HG03196 (cell line): ENCODE results near the gene GPR150.

Experiments used
- ATAC-seq: cut with Tn5 transposase; IDR thresholded peaks from one replicate; pipeline ENCODE4 v1.9.1; 2021; ENCODE audit not compliant: unreplicated experiment

The GPR150 gene

GRCh38 chr5:95649842-95650620 is 30.1 kb downstream of the GPR150 start:
- no peak for ATAC-seq

GRCh38 chr5:95652849-95653248 is 33.0 kb downstream of the GPR150 start:
- ATAC-seq: no peak

GRCh38 chr5:95654196-95654595 is 34.3 kb downstream of the GPR150 start:
- no peak for ATAC-seq

DNA sequence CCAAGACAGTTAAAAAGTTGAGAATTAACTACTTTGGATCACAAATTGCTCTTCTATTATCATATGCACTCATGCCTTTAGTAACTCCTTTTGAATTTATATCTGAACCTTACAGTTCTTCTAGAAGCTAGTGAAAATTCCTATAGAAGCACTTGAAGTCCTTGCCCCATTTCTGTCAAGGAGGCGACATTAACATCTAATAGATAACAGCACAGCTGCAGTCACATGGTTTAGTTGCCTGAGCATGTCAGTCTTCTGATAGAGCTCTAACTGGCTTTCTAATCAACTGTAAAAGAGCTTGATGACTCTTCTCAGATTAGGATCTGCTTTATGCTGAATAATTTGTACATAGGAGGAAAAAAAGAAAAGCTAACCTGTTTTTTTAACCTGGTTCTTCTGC is 35.7 kb downstream of the GPR150 start:
- ATAC-seq: no peak

DNA sequence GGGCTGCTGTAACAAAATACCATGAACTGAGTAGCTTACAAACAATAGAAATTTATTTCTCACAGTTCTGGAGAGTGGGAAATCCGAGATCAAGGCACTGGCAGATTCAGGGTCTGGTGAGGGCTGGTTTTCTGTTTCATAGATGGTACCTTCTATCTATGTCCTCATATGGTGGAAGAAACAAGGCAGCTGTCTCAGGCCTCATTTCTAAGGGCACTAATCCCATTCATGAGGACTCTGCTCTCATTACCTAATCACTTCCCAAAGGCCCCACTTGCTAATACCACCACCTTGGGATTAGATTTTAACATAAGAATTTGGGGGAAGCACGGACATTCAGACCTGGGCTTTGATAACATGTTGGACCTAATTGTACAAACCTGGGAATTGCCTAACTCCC is 40.2 kb downstream of the GPR150 start:
- ATAC-seq: no peak

GRCh38 chr5:95662946-95663345 is 43.1 kb downstream of the GPR150 start:
- ATAC-seq: no peak

GRCh38 chr5:95664204-95664786 is 44.4 kb downstream of the GPR150 start:
- no peak for ATAC-seq

- ATAC-seq: no peak
Measured at GRCh38 chr5:95667061-95667618, 47.3 kb downstream of the GPR150 start.

DNA sequence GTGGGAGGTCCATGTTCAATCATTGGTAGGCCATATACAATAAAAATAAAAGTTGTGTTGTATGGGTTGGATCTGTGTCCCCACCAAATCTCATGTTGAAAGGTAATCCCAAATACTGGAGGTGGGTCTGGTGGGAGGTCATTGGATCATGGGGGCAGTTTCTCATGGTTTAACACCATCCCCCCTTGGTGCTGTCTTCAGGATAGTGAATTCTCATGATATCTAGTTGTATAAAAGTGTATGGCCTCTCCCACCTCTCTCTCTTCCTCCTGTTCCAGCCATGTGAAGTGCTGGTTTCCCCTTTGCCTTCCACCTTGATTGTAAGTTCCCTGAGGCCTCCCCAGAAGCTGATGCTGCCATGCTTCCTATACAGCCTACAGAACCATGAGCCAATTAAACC is 47.8 kb downstream of the GPR150 start:
- no peak for ATAC-seq

DNA sequence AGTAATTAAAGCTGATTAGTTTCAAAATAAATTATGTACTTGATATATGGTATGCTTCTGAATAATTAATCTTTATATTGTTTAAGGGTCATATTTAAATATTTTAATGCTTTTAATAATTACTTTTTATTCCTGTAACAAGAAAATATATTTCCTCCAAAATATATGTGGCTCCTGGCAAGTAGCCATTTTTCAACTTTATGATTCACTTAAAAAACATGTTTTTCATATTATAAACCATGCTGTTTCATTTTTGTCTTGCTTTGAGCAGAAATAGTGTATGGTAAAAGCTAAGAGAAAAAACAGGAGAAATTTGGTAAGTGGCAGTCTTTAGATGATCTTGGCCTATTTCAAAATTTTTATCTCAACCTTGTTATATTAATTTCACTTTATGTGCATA is 48.3 kb downstream of the GPR150 start:
- ATAC-seq: no peak

DNA sequence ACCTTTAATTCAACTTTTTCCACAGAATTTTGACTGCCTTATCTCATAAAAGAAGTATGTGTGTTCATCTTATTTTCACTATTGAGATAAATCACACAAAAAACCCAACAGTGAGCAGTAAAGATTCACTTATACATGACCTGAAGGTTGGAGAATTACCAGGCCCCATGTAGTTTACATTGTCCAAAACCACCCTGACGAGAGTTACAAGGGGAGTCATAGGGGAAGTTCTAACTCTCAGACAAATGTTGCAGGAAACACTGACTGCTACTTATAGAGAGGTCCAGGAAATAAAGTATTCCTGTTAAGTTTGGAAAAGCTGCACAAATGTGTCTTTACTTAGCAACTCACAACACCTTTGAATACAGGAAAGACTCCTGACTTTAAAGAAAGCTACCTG is 48.8 kb downstream of the GPR150 start:
- ATAC-seq: no peak

DNA sequence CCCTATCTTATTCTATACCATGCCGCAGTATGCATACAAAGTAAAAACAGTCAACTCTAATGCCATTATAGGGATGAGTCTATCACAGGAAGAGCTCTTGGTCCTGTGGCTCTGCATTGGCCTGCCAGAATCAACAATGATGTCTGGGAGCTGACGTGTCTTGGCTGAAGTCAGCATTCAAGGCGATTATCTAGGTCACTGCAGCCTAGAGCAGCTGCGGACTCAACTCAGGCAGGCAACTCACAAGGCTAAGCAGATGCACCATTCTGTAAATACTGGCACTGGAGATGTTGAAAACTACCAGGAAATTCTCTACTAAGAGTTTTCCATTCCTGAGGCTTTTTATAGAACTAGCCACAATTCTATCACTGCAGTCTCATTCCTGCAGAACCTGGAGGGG is 49.7 kb downstream of the GPR150 start:
- ATAC-seq: no peak

GRCh38 chr5:95669985-95670384 is 50.1 kb downstream of the GPR150 start:
- ATAC-seq: no peak

DNA sequence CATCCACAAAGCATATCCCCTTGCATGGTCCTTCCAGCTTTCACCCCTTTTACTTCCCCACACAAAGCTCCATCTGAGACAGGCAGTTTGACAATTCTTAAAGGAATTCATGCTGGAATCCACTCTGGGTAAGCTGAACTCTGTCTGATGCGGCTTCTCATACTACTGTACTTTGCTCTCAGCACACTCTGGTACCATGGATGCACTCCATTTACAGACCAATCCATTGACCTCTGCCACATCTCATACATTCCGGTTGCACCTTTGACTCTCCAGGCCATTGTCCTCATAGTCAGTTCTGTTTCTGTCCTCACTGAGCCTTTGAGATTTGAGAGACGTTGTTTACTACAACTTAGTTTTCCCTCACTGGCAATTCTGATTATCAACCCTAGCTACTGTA is 50.7 kb downstream of the GPR150 start:
- ATAC-seq: no peak
